Fibroblast of pulmonary artery (primary cell): ENCODE results near the gene DPP6.

Experiments
- DNase-seq: peaks from one replicate; pipeline ENCODE4 v3.0.0-alpha.2; 2010; ENCODE audit warnings: low read depth
- H3K4me3 ChIP-seq: replicated peaks from 2 replicates; pipeline ENCODE4 v1.5.1; 2011; ENCODE audit warnings: low read depth, mild to moderate bottlenecking, control low read depth, low read length, moderate library complexity
- CTCF ChIP-seq: IDR thresholded peaks from 2 replicates; pipeline ENCODE4 v1.5.1; 2011; ENCODE audit warnings: mild to moderate bottlenecking, control low read depth, low read length, inconsistent platforms; ENCODE audit errors: missing control alignments

DPP6 gene

GRCh38 chr7:154217688-154218340, 165.6 kb downstream of the DPP6 start:
- no peak for TF ChIP-seq CTCF
- no peak overlapping the region for H3K4me3 ChIP-seq
- DNase-seq, result no peak

GRCh38 chr7:154231732-154232131, 179.5 kb downstream of the DPP6 start:
- no peak for TF ChIP-seq CTCF
- DNase-seq, result no peak
- no peak overlapping the region for H3K4me3 ChIP-seq

DNA sequence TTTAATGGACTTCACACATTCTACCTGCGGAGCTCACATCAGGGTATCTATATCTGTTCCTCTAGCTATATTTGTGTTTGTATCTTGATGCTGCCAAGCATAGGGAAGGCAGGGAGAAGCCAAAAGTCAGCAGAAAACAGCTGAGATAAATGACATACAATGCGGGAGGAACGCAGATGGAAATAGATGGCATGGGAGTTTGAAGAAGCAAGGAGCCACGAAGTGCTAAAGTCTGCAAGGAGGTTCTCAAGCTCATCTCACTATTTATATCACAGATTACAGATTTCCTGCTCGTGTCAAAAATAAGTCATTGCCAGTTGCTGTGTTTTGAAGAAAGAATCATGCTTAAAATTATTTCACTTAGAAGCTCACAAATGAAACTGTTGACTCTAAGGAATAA, 180.5 kb downstream of the DPP6 start:
- no peak for DNase-seq
- H3K4me3 ChIP-seq, result no peak overlapping the region
- TF ChIP-seq CTCF, result no peak

DNA sequence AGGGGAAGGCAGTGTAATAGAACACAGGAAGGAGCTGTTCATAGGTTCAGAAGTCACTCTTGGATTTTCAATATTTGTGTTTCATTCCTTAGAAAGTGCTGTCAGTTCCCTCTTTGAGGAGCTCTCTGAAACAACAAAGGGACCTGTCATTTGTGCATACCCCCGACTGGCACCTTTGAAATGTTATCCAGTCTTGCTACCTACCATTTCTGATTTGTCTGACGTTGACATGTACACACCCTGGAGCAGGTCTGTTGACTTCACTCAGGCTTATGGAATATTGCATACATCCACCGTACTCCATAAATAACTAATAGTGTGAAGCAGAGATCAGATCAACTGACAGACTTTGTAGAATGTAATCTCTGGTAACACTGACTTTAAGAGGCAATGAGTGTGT, 189.8 kb downstream of the DPP6 start:
- no peak for TF ChIP-seq CTCF
- H3K4me3 ChIP-seq, result no peak overlapping the region
- DNase-seq, result no peak

DNA sequence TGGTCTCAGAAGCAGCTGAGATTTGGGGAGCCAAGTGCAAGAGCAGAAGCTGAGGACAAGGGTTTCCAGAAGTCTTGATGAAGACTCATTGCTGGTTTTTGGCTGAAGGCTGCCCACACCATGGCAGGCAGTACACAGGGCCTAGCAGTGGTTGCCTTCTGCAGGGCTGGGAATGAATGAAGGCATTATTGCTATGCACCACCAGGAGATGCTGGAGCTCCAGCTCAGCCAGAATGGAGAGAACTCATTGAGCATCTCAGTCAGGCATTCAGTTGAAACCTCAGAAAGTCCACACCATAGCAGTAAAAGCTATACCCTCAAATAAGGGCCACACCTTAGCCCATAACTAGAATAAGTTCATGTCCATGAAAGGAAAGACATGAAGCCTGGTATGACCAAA, 190.5 kb downstream of the DPP6 start:
- DNase-seq, result no peak
- H3K4me3 ChIP-seq, result no peak overlapping the region
- TF ChIP-seq CTCF, result no peak

DNA sequence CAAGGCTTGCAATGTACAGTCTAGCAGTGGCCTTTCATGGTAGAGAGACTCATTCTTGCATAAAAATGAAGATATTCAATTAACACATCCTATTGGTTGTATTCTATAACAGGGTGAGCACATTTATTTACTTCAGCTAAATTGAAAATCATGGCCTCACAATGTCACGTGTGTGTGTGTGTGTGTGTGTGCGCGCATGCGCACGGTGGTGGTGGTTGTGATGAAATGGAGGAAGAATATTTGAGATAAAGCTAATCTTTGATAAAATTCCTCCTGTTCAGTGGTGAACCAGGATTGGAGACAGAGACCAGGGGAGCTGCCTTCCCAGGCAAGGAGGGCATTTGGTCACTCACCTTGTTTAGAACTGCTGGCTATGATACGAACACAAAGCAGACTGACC, 199.8 kb downstream of the DPP6 start:
- H3K4me3 ChIP-seq, result no peak overlapping the region
- DNase-seq, result no peak
- no peak for TF ChIP-seq CTCF

DNA sequence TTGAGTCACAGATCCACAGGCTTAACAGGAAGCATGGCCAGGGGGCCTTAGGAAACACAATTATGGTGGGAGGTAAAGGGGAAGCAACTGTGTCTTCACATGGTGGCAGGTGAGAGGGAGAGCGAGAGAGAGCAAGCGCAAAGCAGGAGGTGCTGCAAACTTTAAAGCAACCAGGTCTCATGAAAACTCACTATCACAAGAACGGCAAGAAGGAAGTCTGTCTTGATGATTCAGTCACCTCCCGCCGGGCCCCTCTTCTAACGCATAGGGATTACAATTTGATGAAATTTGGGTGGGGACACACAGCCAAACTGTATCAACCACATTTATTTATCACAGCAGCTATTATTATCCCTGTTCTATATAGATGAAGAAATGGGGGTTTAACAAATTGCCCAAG, 201.6 kb downstream of the DPP6 start:
- no peak for TF ChIP-seq CTCF
- no peak for DNase-seq
- no peak overlapping the region for H3K4me3 ChIP-seq
